Measurements from ENCODE around the gene CD300A. TPM values are rescaled to one million over a fixed set of nuclear protein-coding genes. Genes with fewer than 3 reads are reported as not detected.

Gene CD300A
- total RNA-seq, 1 experiment from 2014 or later, result 0.71 TPM

GRCh38 chr17:74432766-74433391, 33.6 kb upstream of the CD300A start (continued):
- TF ChIP-seq ELF1 (IDR thresholded peaks at IDR 0.05; ENCODE audit: borderline replicate concordance, low read depth), result no peak
- no peak for TF ChIP-seq FOSL1 (IDR thresholded peaks at IDR 0.05; ENCODE audit: low read depth)
- no peak for TF ChIP-seq REST (IDR thresholded peaks at IDR 0.05; ENCODE audit: low read depth)
- TF ChIP-seq CEBPB (IDR thresholded peaks at IDR 0.05; ENCODE audit: low read depth), result no peak
- no peak for TF ChIP-seq ZFX (IDR thresholded peaks at IDR 0.05)
- no peak for TF ChIP-seq MAX (IDR thresholded peaks at IDR 0.05)
- no peak for TF ChIP-seq EZH2phosphoT487 (IDR thresholded peaks at IDR 0.05; ENCODE audit: borderline replicate concordance)
- TF ChIP-seq RAD21 (IDR thresholded peaks at IDR 0.05; ENCODE audit: low read depth), result no peak
- TF ChIP-seq YY1 (IDR thresholded peaks at IDR 0.05; ENCODE audit: extremely low read depth, insufficient replicate concordance, low read depth, low read length), result no peak
- TF ChIP-seq EZH2 (IDR thresholded peaks at IDR 0.05), result no peak
